HG03060 (cell line): ENCODE results near the gene PTPRH.
"Not testable (repeated sequence)": the region's sequence is repeated elsewhere in the genome, so short reads cannot be mapped to it uniquely, and the experiment has no call there.

Experiments
- ATAC-seq: cut with Tn5 transposase; IDR thresholded peaks from one replicate; pipeline ENCODE4 v1.9.1; 2021; ENCODE audit warnings: low read depth, moderate number of reproducible peaks; ENCODE audit not compliant: unreplicated experiment

PTPRH gene

DNA sequence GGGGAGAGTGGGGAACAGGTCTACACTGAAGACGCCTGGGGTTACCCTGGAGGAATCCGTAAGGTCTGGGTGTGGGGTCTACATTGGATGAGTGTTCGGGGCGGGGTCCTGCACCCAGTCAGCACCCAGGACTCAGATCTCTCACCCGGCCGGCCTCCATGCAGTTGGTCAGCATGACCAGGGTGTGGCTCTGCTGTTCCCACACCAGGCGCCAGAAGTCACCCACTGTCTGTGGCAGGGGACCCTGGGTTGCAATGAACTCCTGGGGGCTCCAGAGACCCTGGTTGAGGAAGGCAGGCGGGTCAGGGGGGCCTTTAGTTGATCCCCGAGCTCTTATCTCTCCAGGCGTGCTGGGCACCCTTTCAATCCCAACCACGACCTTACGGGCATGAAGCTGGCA lies 23.2 kb downstream of the PTPRH start:
- ATAC-seq = no peak

DNA sequence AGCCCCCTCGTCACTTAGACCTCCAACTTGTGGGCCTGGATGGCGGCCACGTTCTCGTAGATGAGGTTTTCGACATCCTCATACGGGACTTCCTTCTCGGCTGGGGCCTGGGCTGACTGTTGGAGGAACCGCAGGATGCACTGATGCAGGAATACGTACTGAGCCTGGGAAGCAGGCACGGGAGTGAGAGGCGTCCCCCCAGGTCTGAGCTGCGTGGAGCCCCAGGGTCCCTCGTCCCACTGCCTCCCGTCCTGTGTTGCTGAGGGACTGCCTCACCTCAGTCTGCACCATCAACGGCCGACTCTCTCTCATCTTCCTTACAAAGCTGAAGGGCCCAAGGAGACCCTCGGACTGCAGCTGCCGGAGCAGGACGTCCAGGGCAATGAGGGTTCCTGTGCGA lies 27.6 kb downstream of the PTPRH start:
- ATAC-seq = no peak

DNA sequence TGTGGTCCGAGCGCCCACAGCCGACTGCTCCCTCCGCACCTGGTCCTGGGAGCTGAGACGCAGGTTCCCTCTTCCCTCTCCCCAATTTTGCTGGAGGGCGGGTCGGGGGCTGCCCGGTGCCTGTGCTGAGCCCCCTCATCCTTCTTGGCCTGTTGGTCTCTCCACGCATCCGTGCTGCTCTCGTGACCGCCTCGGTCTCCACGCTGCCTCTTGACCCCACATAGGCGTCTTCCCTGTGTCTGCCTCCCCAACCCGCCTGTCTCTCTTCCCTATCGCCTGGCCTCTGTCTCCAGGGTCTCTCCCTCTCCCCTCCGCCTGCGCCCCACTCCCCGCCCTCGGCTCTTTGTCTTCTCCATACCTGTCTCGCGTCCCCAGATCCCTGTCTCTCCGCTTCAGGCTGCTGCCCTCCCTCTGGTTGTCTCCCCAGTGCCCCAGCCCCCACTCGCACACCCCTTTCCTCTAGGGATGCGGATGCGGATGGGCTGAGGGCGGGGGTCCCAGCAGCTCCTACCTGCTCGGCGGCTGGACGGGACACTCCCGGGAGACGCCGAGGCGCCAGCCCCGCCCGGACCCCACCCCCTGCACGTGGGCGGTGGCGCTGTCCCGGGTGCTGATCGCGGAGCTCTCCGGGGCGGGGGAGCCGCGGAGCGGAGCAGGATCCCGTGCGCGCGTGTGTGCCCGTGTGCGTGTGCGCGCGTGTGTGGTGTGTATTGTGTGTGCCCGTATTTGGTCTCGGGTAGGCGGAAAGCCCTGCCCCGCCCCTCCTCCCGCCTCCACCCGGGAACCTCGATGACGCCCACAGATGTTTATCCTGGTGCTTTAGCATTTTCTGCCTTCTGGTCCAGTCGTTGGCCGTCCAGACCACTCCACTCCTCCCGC lies 29.5 kb downstream of the PTPRH start, which contains the start of gene SYT5:
SYT5 (minus strand) TSS at position 684 of the 879 bp plus-strand sequence. CDS start 1,248 bp downstream, outside the sequence.
- no peak for ATAC-seq

DNA sequence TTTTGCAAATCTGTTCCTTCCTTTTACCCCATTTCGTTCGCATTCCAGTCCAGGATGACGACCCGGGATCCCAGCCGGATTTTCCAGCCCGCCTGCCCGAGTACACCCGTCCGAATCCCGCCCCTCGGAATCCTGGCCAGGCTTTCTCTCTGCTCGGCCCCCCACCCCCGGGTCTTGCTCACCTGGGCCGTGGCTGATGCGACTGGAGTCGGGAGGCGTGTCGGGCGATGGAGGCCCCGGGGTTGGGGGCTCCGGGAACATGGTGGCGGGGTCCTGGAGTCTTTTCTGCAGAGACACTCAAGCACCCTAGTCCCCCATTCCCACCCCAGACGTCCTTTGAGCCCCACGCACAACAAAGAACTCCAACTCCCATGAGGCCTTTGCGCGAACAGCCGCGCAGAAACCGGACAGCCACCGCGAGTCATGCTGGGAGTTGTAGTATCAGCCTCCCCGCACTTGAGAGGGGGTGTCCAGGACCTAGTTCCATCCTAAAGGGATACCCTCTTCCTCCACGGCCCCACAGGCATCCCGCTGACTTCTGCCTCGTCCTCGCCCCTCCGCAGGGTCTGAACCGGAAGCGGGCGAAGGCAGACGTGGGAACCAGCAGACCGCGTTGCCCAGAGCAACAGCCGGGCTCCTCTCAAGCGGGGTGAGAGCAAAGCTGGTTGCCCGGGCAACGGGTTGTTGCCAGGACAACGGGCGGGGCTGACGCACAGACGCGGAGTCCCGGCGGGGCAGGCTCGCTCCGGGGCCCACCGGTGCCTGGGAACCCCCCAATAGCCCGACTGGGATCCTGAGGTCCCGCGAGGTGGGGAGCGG lies 30.3 kb downstream of the PTPRH start:
- peak; percentile 51 for ATAC-seq

DNA sequence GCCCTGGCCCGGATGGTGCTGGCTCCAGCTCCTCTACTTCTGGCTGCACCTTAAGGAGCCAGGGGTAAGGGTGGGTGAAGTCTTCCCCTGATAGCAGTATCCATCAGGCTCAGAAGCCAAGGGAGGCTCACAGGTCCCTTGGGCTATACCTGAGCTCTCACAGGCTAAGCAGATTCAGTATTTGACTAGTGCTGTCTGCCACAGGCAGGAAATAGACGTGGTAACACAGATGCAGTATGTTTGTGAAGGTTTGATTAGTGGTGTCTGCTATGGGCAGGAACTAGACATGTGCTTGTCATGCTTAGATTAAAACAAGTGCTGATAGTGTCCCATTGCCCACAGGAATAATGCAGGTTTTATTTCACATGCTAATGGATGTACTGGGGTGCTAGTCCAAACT lies 33.2 kb downstream of the PTPRH start:
- no peak for ATAC-seq

DNA sequence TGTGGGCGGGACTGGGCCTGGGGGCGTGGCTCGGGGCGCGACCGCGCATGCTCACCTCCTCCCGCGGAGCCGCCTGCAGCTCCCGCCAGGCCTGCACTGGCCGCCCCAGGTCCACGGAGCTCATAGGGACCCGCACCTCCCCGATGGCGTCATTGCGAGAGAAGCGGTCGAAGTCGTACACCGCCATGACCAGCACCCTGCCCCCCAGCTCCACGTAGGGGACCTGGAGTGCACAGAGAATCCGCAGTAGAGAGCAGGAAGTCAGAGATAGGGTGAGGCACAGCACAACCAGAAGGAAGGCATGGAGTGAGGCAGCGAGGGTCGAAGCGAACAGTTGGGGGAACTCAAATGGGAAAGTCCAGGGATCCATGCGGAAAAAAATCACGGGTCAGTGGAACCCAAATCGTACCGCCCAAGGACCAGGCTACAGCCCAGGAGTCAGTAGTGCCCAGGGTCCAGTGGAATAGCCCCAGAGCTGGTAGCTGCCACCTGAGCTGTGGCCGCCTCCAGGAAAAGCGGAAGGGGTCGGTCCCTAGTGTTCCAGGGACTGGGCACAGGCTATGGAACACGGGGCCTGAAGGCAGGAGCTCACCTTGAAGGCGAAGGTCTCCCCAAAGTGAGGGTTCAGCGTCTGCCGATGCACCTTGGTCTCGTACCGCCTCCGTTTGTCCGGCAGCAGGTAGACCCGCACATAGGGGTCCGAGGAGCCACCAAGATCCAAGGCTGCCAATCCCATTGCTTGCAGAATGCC lies 34.0 kb downstream of the PTPRH start:
- no peak for ATAC-seq

DNA sequence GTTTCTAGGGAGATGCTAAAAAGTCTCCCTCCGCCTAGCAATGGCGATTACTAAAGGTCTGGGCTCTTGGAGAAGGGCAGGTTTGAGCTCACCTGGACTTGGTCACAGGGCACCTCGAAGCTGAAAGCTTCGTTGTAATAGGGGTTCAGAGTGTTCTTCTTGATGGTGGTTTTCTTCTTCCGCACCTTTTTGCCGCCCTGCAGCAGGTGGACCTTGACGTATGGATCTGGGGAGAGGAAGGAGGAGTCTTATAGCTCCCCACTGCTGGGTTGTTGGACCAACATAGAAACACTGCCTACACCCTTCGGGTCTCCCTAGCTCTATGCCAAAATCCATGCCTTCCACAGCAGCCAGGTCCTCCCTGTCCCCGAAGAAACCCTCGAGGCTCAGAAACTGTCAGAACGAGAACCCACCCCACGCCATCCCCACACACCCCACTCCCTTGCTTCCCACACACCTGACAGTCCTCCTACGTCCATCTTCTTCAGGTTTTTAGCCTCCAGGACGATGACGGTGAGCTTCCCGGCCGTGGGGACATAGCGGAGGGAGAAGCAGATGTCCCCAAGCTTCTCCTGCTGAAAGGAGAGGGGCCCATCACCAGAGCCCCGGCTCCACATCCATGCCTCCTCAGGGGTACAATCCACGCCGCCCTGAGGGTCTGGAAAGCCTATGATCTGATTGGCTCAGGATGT lies 34.7 kb downstream of the PTPRH start:
- ATAC-seq = no peak

DNA sequence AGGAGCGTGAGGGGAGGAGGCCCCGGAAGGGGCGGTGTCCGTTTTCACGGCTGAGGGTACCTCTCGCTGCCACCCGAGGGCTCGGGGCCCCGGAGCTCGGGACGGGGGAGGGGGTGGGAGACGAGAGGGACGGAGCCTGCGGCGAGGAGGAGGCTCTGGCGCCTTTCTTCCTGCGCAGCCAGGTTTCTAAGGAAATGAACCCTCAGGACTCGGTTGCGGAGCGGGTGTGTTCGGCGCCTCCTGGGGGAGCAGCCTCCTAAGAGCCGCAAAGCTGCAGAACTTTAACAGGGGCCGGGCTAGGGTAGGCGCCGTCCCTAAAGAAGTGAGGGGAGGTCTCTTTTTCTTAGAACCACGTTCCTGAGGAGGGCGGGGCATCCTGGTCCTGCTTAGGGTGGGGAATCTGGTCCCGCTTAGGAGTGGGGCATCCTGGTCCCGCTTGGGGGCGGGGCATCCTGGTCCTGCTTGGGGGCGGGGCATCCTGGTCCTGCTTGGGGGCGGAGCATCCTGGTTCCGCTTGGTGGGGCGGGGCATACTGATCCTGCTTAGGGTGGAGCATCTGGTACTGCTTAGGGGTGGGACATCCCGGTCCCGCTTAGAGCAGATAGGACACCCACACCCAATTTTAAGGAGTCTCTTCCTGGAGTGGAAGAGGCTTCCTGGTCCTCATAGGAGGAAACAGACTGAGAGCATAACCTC lies 35.4 kb downstream of the PTPRH start:
- ATAC-seq = no peak

DNA sequence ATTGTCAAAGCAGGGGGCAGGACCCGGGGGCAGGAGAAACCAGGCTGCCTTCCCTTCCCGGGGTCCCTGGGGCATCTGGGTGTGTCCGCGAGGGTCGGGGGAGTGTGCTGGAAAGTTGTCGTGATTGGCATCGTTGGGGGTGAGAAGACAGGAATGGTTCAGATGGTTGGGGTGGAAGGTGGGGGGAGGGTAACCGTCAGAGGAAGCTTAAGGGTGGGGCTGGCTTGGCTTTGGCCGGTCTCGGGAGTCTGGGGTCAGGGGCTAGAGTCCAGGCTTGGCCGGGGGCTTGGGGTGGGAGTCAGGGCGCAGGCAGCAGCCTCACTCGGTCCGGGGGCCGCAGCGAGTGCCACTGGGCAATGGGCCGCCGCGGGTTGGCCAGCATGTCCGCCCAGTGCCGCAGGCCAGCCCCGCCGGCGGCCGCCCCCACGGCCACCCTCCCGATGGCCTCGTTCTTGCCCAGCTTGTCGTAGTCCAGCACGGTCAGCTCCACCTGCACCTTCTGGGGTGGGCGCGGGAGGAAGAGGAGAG lies 36.1 kb downstream of the PTPRH start:
- ATAC-seq = no peak

DNA sequence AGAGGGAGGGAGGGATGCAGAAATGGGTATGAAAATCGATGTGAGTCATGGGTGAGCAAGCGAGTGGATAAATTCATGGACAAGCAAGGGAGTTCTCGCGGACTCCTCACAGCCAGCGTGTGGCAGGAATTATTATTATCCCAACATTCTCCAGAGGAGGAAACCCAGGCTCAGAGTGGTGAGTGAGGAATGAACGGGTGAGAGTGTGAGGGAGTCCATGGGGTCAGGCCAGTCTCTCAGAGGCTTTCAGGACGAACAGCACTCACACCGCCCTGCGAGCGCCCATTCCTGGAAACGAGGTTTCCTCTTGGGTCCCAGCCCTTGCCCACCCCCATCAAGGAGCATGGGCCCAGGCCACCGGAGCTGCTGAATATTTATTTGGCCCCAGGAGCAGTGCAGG lies 36.6 kb downstream of the PTPRH start:
- ATAC-seq = no peak

DNA sequence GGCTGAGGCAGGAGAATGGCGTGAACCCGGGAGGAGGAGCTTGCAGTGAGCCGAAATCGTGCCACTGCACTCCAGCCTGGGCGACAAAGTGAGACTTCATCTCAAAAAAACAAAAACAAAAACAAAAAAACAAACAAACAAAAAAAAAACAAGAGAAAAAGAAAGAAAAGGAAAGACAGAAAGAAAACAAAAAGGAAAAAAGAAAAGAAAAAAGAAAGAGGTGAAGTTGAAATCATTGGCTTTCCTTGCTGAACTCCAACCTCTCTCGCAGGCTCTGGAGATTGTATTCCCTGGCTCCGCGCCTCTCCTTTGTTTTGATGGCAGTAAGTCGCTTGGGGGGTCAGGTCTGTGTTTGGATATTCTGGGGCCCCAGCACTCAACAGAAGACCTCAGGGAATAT lies 37.0 kb downstream of the PTPRH start:
- not testable (repeated sequence) for ATAC-seq

DNA sequence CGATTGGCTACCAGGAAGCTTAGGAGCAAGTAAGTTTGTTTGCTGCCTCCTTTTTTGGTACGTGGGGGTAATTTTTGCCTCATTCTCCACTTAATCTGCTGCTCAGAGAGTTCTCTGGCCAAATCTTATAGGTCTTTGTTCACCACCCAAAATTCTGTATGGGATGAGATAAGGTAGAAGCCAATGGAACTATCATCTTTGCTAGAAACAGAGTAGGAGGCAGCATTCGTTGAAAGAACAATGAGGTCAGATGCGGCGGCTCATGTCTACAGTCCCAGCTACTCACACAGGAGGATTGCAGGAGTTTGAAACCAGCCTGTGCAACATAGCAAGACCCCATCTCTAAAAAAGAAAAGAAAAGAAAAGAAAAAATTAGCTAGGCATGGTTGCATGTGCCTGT lies 37.9 kb downstream of the PTPRH start:
- ATAC-seq = no peak

DNA sequence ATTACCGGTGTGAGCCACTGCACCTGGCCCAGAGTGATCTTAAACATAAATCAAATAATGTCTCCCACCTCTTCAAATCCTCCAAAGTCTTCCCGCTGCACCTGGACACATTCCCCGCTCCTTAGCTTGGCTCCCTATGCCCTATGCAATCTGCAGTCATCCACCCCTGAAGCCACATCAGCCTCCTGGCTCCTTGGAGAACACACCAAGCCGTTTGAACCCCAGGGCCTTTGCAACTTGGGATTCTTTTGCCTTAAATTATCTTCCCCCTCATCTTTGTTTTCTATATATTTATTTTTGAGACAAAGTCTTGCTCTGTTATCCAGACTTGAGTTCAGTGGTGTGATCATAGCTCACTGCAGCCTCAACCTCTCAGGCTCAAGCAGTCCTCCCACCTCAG lies 40.2 kb downstream of the PTPRH start:
- no peak for ATAC-seq

DNA sequence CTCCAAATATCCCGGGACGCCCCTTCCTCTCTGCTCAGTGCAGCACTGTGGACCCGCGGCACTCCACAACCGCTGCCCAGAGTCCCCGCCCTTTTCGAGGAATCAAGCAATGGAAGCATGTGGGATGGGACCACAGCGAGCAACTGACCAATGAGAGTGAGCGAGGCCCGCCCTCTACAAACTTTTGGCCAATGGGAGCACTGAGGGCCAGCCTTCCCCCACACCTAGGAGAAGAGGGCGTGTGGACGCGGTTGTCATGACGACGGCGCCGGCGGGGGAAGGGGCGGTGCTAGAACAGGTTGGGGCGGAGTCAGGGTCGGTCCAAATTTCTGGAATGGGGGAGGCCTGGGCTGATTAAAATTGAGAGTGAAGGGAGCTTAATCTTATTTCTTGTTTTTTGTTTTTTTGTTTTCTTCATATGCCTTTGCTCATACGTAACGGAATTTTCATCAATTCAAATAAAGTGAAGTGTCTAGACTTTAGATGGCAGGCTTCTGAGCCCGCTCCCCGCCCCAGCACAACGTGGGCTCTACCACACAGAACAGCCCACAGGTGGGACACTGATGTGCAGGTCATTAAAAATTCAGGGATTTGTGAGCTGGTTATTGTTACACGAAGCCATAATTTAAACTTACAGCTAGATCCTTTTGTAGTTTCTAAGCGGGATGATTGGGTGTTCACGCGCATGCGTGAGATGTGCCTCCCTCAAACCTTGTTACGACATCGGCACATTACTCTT lies 42.6 kb downstream of the PTPRH start, which contains the start of gene DNAAF3:
DNAAF3 (minus strand) TSS at position 84 of the 739 bp plus-strand sequence. CDS start 200 bp downstream, outside the sequence.
- ATAC-seq = no peak

DNA sequence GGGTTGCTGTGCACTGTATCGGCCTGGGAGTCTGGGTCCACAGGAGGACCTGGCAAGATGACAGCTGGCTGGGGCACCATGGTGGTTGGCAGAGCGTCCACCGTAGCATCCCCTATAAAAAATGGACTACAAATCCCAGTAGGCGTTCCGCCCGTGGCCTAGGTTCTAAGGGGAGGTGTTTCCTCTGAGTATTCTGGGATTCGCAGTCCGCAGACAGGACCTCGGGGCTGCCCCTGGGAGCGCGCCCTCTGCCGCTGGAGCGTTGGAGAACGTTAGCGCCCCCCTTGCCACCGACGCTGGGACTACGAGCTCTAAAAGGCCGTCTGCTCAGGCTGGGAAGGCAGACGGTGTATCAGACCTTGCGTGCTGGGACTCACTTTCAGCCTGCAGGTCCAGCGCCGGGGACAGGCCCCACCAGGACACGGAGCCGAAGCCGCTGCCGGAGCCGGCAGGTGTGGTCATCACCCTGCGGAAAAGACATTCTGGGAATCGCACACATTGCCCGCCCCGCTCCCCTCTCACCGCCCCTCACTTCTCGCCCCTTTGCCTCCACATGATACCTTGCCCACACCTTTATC lies 43.3 kb downstream of the PTPRH start:
- no peak for ATAC-seq

DNA sequence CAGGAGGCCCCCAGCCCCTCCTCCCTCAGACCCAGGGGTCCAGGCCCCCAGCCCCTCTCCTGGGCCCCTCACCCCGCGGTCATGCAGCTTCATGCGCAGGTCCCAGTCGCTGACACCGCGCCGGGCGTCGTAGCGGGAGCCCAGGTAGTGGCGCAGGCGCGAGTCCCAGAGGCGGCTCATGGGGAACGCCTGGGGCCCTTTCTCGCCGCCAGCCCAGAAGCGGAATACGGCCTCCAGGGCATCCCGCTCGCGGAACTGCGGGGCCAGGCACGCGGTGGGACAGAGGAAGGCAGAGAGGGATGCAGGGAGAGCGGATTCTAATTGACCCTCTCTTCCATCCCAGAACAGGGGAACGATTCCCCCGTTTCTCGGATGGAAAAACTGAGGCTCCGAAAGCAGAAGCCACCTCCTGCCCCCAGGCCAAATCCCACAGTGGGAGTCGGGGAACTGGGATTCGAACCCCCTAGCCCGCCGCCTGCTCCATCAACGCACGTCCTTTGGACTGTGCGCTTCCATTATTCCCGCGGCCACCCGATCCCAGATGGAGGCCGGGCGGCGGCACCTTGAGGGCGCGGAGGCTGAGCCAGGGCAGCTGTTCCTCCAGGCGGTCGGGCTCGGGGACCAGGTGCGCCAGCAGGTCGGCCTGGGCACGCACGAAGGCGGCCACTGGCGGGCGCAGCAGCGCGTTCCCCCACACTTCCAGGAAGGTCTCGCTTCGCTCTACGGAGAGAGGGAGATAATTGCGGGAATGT lies 47.6 kb downstream of the PTPRH start:
- no peak for ATAC-seq

DNA sequence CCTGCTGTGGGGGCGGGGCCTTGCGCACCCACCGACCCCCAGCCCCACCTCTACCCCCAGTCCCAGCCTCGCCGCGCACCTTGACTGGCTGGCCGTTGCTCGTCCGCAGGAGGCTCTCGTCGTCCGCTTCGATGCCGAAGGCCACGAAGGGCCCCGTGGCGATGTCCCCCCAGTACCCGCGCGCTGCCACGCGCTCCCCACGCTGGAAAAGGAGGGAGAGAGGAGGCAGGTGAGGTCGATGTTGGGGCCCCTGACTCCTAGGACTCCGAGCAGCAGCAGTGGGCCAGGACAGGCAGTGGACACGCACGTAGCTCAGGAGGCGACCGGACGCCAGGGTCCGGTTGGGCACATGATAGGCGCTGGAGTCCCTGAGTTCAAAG lies 48.3 kb downstream of the PTPRH start:
- ATAC-seq = no peak
